IMR-90 (cell line): ENCODE data around the gene CCNJL. TPM values are rescaled to one million over a fixed set of nuclear protein-coding genes. Genes with fewer than 3 reads are reported as not detected.

ENCODE experiments used
- ATAC-seq: fragments of 200-7000 bp; cut with Tn5 transposase; 2 replicates; pipeline ENCODE4 v1.9.1; 2020; ENCODE audit warnings: low read depth, mild to moderate bottlenecking, moderate library complexity
- BruUV-seq: library from RNA; stranded (reverse); fragments of 400-500 nt; replicated peaks from 2 replicates; lab custom pipeline; 2021; lab: Mats Ljungman, UMichigan
- CTCF ChIA-PET: fragments of 300-600 bp; formaldehyde crosslinking; extraction: SDS; loops from one replicate; lab custom pipeline; 2021; ENCODE audit warnings: antibody characterized with exemption; lab: Yijun Ruan, JAX
- POLR2A ChIA-PET: fragments of 300-600 bp; sonication (Branson Sonifier 250); formaldehyde crosslinking; loops from one replicate; lab custom pipeline; 2022; ENCODE audit warnings: antibody characterized with exemption; ENCODE audit not compliant: unreplicated experiment; lab: Charles Lee
- DNase-seq: peaks from one replicate; pipeline ENCODE4 v3.0.0; 2013
- H2AFZ ChIP-seq: replicated peaks from 2 replicates; pipeline ENCODE3; 2013; ENCODE audit warnings: low read length, mild to moderate bottlenecking; ENCODE audit not compliant: poor library complexity
- H2AK5ac ChIP-seq: 2 replicates; pipeline ENCODE4 v1.6.1; 2013; ENCODE audit warnings: low read depth, low read length, inconsistent platforms
- H2AK9ac ChIP-seq: replicated peaks from 2 replicates; pipeline ENCODE3; 2013; ENCODE audit warnings: mild to moderate bottlenecking, low read depth, low read length, moderate library complexity; ENCODE audit not compliant: poor library complexity
- H2BK120ac ChIP-seq: 2 replicates; pipeline ENCODE4 v1.6.1; 2013; ENCODE audit warnings: low read depth, low read length, inconsistent platforms
- H2BK15ac ChIP-seq: 3 replicates; pipeline ENCODE4 v1.6.1; 2013; ENCODE audit warnings: low read depth, low read length, inconsistent platforms
- H2BK20ac ChIP-seq: 2 replicates; pipeline ENCODE4 v1.6.1; 2013; ENCODE audit warnings: low read depth, mild to moderate bottlenecking, inconsistent platforms, low read length, moderate library complexity
- H2BK5ac ChIP-seq: 2 replicates; pipeline ENCODE4 v1.6.1; 2013; ENCODE audit warnings: mild to moderate bottlenecking, low read depth, low read length, inconsistent platforms; ENCODE audit not compliant: poor library complexity, severe bottlenecking
- H3K14ac ChIP-seq: replicated peaks from 2 replicates; pipeline ENCODE4 v1.6.1; 2013; ENCODE audit warnings: low read depth, low read length, inconsistent platforms
- H3K18ac ChIP-seq: 2 replicates; pipeline ENCODE4 v1.6.1; 2013; ENCODE audit warnings: low read depth, low read length, control low read depth
- H3K23ac ChIP-seq: 2 replicates; pipeline ENCODE4 v1.6.1; 2013; ENCODE audit warnings: low read depth, low read length, inconsistent platforms
- H3K27ac ChIP-seq: 2 replicates; pipeline ENCODE4 v1.5.1; 2013; ENCODE audit warnings: mild to moderate bottlenecking, control low read depth, low read length; ENCODE audit not compliant: insufficient read depth
- H3K27me3 ChIP-seq: 2 replicates; pipeline ENCODE4 v1.6.1; 2013; ENCODE audit warnings: low read length; ENCODE audit not compliant: control insufficient read depth, insufficient read depth
- H3K36me3 ChIP-seq: 2 replicates; pipeline ENCODE4 v1.6.1; 2013; ENCODE audit warnings: low read length, mixed read lengths; ENCODE audit not compliant: control insufficient read depth, insufficient read depth
- H3K4ac ChIP-seq: 2 replicates; pipeline ENCODE4 v1.6.1; 2013; ENCODE audit warnings: low read depth, low read length, inconsistent platforms
- H3K4me1 ChIP-seq: 2 replicates; pipeline ENCODE4 v1.6.1; 2013; ENCODE audit warnings: low read length, mixed read lengths; ENCODE audit not compliant: control insufficient read depth, insufficient read depth
- H3K4me2 ChIP-seq: 2 replicates; pipeline ENCODE4 v1.6.1; 2013; ENCODE audit warnings: low read depth, mild to moderate bottlenecking, control low read depth, low read length, moderate library complexity
- H3K4me3 ChIP-seq: 2 replicates; pipeline ENCODE4 v1.5.1; 2013; ENCODE audit warnings: low read depth, mild to moderate bottlenecking, control low read depth, low read length, moderate library complexity; ENCODE audit not compliant: insufficient read depth
- H3K56ac ChIP-seq: 2 replicates; pipeline ENCODE4 v1.6.1; 2013; ENCODE audit warnings: low read length, inconsistent platforms; ENCODE audit not compliant: insufficient read depth; ENCODE audit errors: extremely low read depth
- H3K79me1 ChIP-seq, 2 experiments: 2 replicates each; pipeline ENCODE4 v1.6.1; 2013; ENCODE audit warnings: low read length in 2 of 2, inconsistent platforms in 1 of 2, low read depth in 1 of 2
- H3K9ac ChIP-seq: 2 replicates; pipeline ENCODE4 v1.6.1; 2013; ENCODE audit warnings: low read depth, low read length, control low read depth
- H3K9me1 ChIP-seq: 2 replicates; pipeline ENCODE4 v1.6.1; 2013; ENCODE audit warnings: low read length, inconsistent platforms; ENCODE audit not compliant: insufficient read depth
- H3K9me3 ChIP-seq: 2 replicates; pipeline ENCODE4 v1.6.1; 2013; ENCODE audit warnings: low read length; ENCODE audit not compliant: control insufficient read depth, insufficient read depth
- H4K20me1 ChIP-seq: 2 replicates; pipeline ENCODE4 v1.6.1; 2013; ENCODE audit warnings: low read length, inconsistent platforms; ENCODE audit not compliant: insufficient read depth
- H4K5ac ChIP-seq: 2 replicates; pipeline ENCODE4 v1.6.1; 2013; ENCODE audit warnings: mild to moderate bottlenecking, low read depth, low read length, control low read depth
- H4K8ac ChIP-seq, 2 experiments: 2 replicates each; pipeline ENCODE4 v1.6.1; 2013; ENCODE audit warnings: low read depth in 2 of 2, low read length in 2 of 2, control low read depth in 1 of 2, inconsistent platforms in 1 of 2
- H4K91ac ChIP-seq: 2 replicates; pipeline ENCODE4 v1.6.1; 2013; ENCODE audit warnings: low read depth, low read length, inconsistent platforms; ENCODE audit not compliant: insufficient read depth
- CEBPB ChIP-seq: IDR thresholded peaks from 2 replicates; pipeline ENCODE4 v1.6.1; 2012; ENCODE audit warnings: low read depth, low read length, improper control_type of control experiment
- FOS ChIP-seq: fragments of 150-350 bp; IDR thresholded peaks from 2 replicates; pipeline ENCODE4 v1.6.1; 2016; ENCODE audit warnings: low read depth, low read length
- MAFK ChIP-seq: IDR thresholded peaks from 2 replicates; pipeline ENCODE4 v1.6.1; 2012; ENCODE audit warnings: low read depth, low read length, improper control_type of control experiment
- MAZ ChIP-seq: IDR thresholded peaks from 2 replicates; pipeline ENCODE4 v1.6.1; 2012; ENCODE audit warnings: low read depth, mild to moderate bottlenecking, low read length, improper control_type of control experiment, moderate library complexity, borderline replicate concordance
- NFE2L2 ChIP-seq: fragments of 150-350 bp; IDR thresholded peaks from 2 replicates; pipeline ENCODE4 v1.6.1; 2016; ENCODE audit warnings: low read depth, mild to moderate bottlenecking, low read length
- POLR2A ChIP-seq: IDR thresholded peaks from 2 replicates; pipeline ENCODE4 v1.6.1; 2012; ENCODE audit warnings: mild to moderate bottlenecking, low read depth, low read length
- RAD21 ChIP-seq: IDR thresholded peaks from 2 replicates; pipeline ENCODE4 v1.6.1; 2012; ENCODE audit warnings: low read length, improper control_type of control experiment
- SMC3 ChIP-seq: fragments of 150-350 bp; IDR thresholded peaks from 2 replicates; pipeline ENCODE4 v1.6.1; 2016; ENCODE audit warnings: low read depth, mild to moderate bottlenecking, antibody characterized with exemption, low read length, moderate library complexity
- USF2 ChIP-seq: fragments of 150-350 bp; IDR thresholded peaks from 2 replicates; pipeline ENCODE4 v1.6.1; 2017; ENCODE audit warnings: mild to moderate bottlenecking, antibody characterized with exemption, low read length, low read depth
- WGBS, 2 experiments: methylation state at CpG; one replicate each; pipeline versions ENCODE4 v1.1.5 to v1.1.7; 2013; ENCODE audit warnings: missing lambda C conversion rate in 2 of 2; ENCODE audit not compliant: insufficient read length in 1 of 2; ENCODE audit errors: extremely low coverage in 2 of 2; 5-methylcytosine and 5-hydroxymethylcytosine counted together
- dilution Hi-C: fragments of 300-500 bp; cut with HindIII; formaldehyde crosslinking; loops from one replicate; pipeline ENCODE4 v1.14.3; 2018; ENCODE audit warnings: low sequenced_read_pairs; ENCODE audit not compliant: unreplicated experiment
- in situ Hi-C: fragments of 300-500 bp; cut with MboI; formaldehyde crosslinking; loops from 3 replicates; pipeline ENCODE4 v1.14.3; 2019; ENCODE audit warnings: low sequenced_read_pairs, inconsistent platforms, mixed read lengths
- intact Hi-C: fragments of 100-400 bp; cut with micrococcal nuclease; formaldehyde crosslinking; loops from 2 replicates; pipeline ENCODE4 v1.10.0; 2022
- polyA plus RNA-seq, 3 experiments: library from polyadenylated mRNA; depleted of rRNA; stranded (reverse); fragments of >200 nt; gene quantifications; 2 replicates each; pipeline ENCODE4 v1.2.3, GENCODE V29; 2012; ENCODE audit warnings: low replicate concordance in 1 of 3
- total RNA-seq: library from RNA; depleted of rRNA; stranded (reverse); fragments of >200 nt; gene quantifications from 2 replicates; pipeline ENCODE4 v1.2.3, GENCODE V29; 2012
- TF ChIP-seq, protein P1 (sequence below): conservative IDR thresholded peaks from 2 replicates; pipeline ENCODE4 v1.5.1; 2012; ENCODE audit warnings: mild to moderate bottlenecking, low read depth, low read length, improper control_type of control experiment

The CCNJL gene
- total and polyA plus RNA-seq, 2 of the 4 experiments (the other 2 are of a cell fraction): 2.0 to 3.8 TPM

DNA sequence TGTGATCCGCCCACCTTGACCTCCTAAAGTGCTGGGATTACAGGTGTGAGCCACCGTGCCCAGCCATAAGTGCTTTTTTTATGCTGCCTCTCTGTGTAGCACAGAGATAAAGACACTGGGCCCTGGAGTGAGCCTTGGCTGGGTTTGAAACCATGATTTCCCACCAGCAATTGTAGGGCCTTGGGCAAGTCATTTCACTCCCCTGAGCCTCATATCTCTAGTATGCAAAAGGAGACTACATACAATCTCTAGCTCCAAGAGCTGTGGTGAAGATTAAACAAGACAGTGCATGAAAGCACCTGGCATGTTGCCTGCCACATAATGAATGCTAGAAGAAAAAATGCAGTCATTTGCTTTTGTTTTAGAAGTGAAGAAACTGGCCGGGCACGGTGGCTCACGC, 79.1 kb downstream of the CCNJL start:
- ATAC-seq (no peak), DNase-seq (peak; percentile 30)
- in situ Hi-C loops (no loop called here), intact Hi-C loops (no loop called here), dilution Hi-C loops (no loop called here)
- 58% methylated on average over 2 of the region's 5 CpGs; no CpG with 5 or more reads in 1 of the 2 experiments for WGBS, 2 experiments
- Histone ChIP-seq H2AK5ac (no peak overlapping the region), H4K91ac (no peak overlapping the region), H2BK120ac (no peak overlapping the region), H3K79me1 (no peaks in the 10 kb centered on the region), H2AFZ (no peak overlapping the region), H3K9me1 (0 out of 2 replicates have a peak, but pooled peaks cover 3% of the 10 kb centered on the region), H4K20me1 (no peaks in the 10 kb centered on the region), H3K9me3 (no peaks in the 10 kb centered on the region), H3K9ac (no peak overlapping the region), H2BK20ac (no peak overlapping the region), H3K23ac (no peak overlapping the region), H2AK9ac (no peak overlapping the region), H3K27me3 (no peaks in the 10 kb centered on the region; the same call in 1 of the 2 replicates), H3K18ac (no peak overlapping the region), H3K36me3 (no peaks in the 10 kb centered on the region), H3K4me2 (no peak overlapping the region), H2BK5ac (no peak overlapping the region), H4K8ac (no peak overlapping the region), H4K5ac (no peak overlapping the region), H3K4ac (no peak overlapping the region), H3K27ac (no peak overlapping the region), H3K4me1 (no peaks in the 10 kb centered on the region), H3K56ac (no peak overlapping the region), H2BK15ac (no peak overlapping the region), H3K14ac (no peak overlapping the region), H3K4me3 (no peak overlapping the region)
- ChIA-PET CTCF (interaction anchor here (0.9 kb wide), 1 partner anchor 12 kb away, joined by 3 read pairs; no protein-coding TSS in a partner anchor), POLR2A (no interaction called here)
- no TSS peak for BruUV-seq
- TF ChIP-seq NFE2L2 (no peak), CEBPB (no peak), FOS (no peak), MAZ (no peak), RAD21 (no peak), MAFK (no peak), SMC3 (no peak), USF2 (no peak), POLR2A (no peak)
- TF ChIP-seq, protein P1, sequence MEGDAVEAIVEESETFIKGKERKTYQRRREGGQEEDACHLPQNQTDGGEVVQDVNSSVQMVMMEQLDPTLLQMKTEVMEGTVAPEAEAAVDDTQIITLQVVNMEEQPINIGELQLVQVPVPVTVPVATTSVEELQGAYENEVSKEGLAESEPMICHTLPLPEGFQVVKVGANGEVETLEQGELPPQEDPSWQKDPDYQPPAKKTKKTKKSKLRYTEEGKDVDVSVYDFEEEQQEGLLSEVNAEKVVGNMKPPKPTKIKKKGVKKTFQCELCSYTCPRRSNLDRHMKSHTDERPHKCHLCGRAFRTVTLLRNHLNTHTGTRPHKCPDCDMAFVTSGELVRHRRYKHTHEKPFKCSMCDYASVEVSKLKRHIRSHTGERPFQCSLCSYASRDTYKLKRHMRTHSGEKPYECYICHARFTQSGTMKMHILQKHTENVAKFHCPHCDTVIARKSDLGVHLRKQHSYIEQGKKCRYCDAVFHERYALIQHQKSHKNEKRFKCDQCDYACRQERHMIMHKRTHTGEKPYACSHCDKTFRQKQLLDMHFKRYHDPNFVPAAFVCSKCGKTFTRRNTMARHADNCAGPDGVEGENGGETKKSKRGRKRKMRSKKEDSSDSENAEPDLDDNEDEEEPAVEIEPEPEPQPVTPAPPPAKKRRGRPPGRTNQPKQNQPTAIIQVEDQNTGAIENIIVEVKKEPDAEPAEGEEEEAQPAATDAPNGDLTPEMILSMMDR: no peak
